Ishikawa (cell line): ENCODE results near the gene RSPO3.

Experiments
- CREB1 ChIP-seq: IDR thresholded peaks from 2 replicates; pipeline ENCODE4 v1.6.1; 2012; ENCODE audit warnings: low read depth
- EGR1 ChIP-seq: IDR thresholded peaks from 2 replicates; pipeline ENCODE4 v1.6.1; 2012
- EP300 ChIP-seq: IDR thresholded peaks from 2 replicates; pipeline ENCODE4 v1.6.1; 2012; ENCODE audit warnings: borderline replicate concordance
- NFIC ChIP-seq: IDR thresholded peaks from 2 replicates; pipeline ENCODE4 v1.6.1; 2012
- RAD21 ChIP-seq: IDR thresholded peaks from 2 replicates; pipeline ENCODE4 v1.6.1; 2012; ENCODE audit warnings: low read depth
- TAF1 ChIP-seq: IDR thresholded peaks from 2 replicates; pipeline ENCODE4 v1.6.1; 2012; ENCODE audit warnings: low read depth, mild to moderate bottlenecking
- TCF12 ChIP-seq: IDR thresholded peaks from 2 replicates; pipeline ENCODE4 v1.6.1; 2012; ENCODE audit warnings: low read depth
- YY1 ChIP-seq: IDR thresholded peaks from 2 replicates; pipeline ENCODE4 v1.6.1; 2012; ENCODE audit warnings: low read depth
- TF ChIP-seq, protein P1 (sequence below): IDR thresholded peaks from 2 replicates; pipeline ENCODE4 v1.6.1; 2012
- TF ChIP-seq, protein P2 (sequence below): IDR thresholded peaks from 2 replicates; pipeline ENCODE4 v1.6.1; 2012
- TF ChIP-seq, protein P3 (sequence below): IDR thresholded peaks from 2 replicates; pipeline ENCODE4 v1.6.1; 2012; ENCODE audit warnings: low read depth, mild to moderate bottlenecking

DNA sequence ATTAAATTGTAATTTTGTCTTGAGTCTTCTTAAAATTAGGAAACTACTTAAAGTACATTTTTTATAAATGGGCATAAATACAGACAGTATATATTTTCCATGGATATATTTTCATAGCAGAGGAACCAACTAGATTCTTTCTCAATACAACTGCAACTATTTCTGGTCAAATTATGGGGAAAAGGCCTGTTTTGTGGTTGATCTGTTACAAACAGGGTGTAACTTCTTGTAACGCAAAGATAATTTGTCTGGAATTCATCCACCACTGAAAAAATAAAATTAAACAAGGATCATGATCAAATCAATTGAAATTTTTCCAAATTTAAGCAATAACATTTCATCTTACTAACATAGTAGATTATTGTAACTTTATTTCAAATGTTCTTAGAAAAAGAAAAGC, 81.0 kb downstream of the RSPO3 start:
- no peak for TF ChIP-seq TAF1
- TF ChIP-seq, protein P1, sequence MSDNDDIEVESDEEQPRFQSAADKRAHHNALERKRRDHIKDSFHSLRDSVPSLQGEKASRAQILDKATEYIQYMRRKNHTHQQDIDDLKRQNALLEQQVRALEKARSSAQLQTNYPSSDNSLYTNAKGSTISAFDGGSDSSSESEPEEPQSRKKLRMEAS, result no peak
- no peak for TF ChIP-seq EP300
- TF ChIP-seq RAD21, result no peak
- TF ChIP-seq, protein P2, sequence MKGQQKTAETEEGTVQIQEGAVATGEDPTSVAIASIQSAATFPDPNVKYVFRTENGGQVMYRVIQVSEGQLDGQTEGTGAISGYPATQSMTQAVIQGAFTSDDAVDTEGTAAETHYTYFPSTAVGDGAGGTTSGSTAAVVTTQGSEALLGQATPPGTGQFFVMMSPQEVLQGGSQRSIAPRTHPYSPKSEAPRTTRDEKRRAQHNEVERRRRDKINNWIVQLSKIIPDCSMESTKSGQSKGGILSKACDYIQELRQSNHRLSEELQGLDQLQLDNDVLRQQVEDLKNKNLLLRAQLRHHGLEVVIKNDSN, result no peak
- TF ChIP-seq YY1, result no peak
- TF ChIP-seq TCF12, result no peak
- TF ChIP-seq, protein P3, sequence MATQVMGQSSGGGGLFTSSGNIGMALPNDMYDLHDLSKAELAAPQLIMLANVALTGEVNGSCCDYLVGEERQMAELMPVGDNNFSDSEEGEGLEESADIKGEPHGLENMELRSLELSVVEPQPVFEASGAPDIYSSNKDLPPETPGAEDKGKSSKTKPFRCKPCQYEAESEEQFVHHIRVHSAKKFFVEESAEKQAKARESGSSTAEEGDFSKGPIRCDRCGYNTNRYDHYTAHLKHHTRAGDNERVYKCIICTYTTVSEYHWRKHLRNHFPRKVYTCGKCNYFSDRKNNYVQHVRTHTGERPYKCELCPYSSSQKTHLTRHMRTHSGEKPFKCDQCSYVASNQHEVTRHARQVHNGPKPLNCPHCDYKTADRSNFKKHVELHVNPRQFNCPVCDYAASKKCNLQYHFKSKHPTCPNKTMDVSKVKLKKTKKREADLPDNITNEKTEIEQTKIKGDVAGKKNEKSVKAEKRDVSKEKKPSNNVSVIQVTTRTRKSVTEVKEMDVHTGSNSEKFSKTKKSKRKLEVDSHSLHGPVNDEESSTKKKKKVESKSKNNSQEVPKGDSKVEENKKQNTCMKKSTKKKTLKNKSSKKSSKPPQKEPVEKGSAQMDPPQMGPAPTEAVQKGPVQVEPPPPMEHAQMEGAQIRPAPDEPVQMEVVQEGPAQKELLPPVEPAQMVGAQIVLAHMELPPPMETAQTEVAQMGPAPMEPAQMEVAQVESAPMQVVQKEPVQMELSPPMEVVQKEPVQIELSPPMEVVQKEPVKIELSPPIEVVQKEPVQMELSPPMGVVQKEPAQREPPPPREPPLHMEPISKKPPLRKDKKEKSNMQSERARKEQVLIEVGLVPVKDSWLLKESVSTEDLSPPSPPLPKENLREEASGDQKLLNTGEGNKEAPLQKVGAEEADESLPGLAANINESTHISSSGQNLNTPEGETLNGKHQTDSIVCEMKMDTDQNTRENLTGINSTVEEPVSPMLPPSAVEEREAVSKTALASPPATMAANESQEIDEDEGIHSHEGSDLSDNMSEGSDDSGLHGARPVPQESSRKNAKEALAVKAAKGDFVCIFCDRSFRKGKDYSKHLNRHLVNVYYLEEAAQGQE, result no peak
- no peak for TF ChIP-seq EGR1
- TF ChIP-seq CREB1, result no peak
- no peak for TF ChIP-seq NFIC
